BJ (cell line): ENCODE measurements around the gene MRPL12. TPM values are rescaled to one million over a fixed set of nuclear protein-coding genes. Genes with fewer than 3 reads are reported as not detected.

Experiments used
- CTCF ChIA-PET: fragments of 350-600 bp; formaldehyde crosslinking; extraction: SDS; loops from one replicate; lab custom pipeline; 2021; ENCODE audit warnings: antibody characterized with exemption, inconsistent platforms; lab: Yijun Ruan, JAX
- POLR2A ChIA-PET: fragments of 300-600 bp; sonication (Branson Sonifier 250); formaldehyde crosslinking; extraction: SDS; loops from one replicate; lab custom pipeline; 2021; ENCODE audit warnings: antibody characterized with exemption; lab: Charles Lee
- DNase-seq: peaks from one replicate; pipeline ENCODE4 v3.0.0-alpha.2; 2011; ENCODE audit warnings: low read depth
- H3K27me3 ChIP-seq: 2 replicates; pipeline ENCODE4 v1.6.0; 2011; ENCODE audit warnings: low read length; ENCODE audit not compliant: control insufficient read depth, insufficient read depth
- H3K36me3 ChIP-seq: 2 replicates; pipeline ENCODE4 v1.5.1; 2011; ENCODE audit warnings: low read length; ENCODE audit not compliant: control insufficient read depth, insufficient read depth
- H3K4me3 ChIP-seq: 2 replicates; pipeline ENCODE4 v1.5.1; 2011; ENCODE audit warnings: low read depth, mild to moderate bottlenecking, control low read depth, low read length
- CTCF ChIP-seq: IDR thresholded peaks from 2 replicates; pipeline ENCODE4 v1.5.1; 2011; ENCODE audit warnings: low read depth, mild to moderate bottlenecking, control low read depth, inconsistent platforms, low read length, moderate library complexity; ENCODE audit not compliant: insufficient read depth
- polyA plus RNA-seq: library from polyadenylated mRNA; depleted of rRNA; stranded (reverse); fragments of >200 nt; gene quantifications from 2 replicates; pipeline ENCODE4 v1.2.3, GENCODE V29; 2011

MRPL12 gene
- polyA plus RNA-seq, 1 experiment: 63.0 TPM

- POLR2A ChIA-PET: no interaction called here
- H3K4me3 ChIP-seq: no peak overlapping the region
- no peaks in the 10 kb centered on the region for H3K27me3 ChIP-seq
- TF ChIP-seq CTCF: no peak
- CTCF ChIA-PET: no interaction called here
- peaks cover 54% of the 10 kb centered on the region for H3K36me3 ChIP-seq
- no peak for DNase-seq
Measured at GRCh38 chr17:81695211-81695610, 8.0 kb upstream of the MRPL12 start.

GRCh38 chr17:81695801-81696200 is 7.4 kb upstream of the MRPL12 start:
- H3K27me3 ChIP-seq: no peaks in the 10 kb centered on the region
- ChIA-PET POLR2A (no interaction called here), CTCF (interaction anchor here (0.7 kb wide), 1 partner anchor 16 kb away, joined by 3 read pairs; no protein-coding TSS in a partner anchor)
- no peak for TF ChIP-seq CTCF
- DNase-seq: no peak
- peaks cover 51% of the 10 kb centered on the region for H3K36me3 ChIP-seq
- no peak overlapping the region for H3K4me3 ChIP-seq

- H3K4me3 ChIP-seq: no peak overlapping the region
- peaks cover 53% of the 10 kb centered on the region for H3K36me3 ChIP-seq
- TF ChIP-seq CTCF: no peak
- no peaks in the 10 kb centered on the region for H3K27me3 ChIP-seq
- POLR2A ChIA-PET: no interaction called here
- no peak for DNase-seq
- CTCF ChIA-PET: interaction anchor here (0.7 kb wide), 1 partner anchor 15 kb away, joined by 3 read pairs; no protein-coding TSS in a partner anchor
Measured at GRCh38 chr17:81696218-81696941, 6.8 kb upstream of the MRPL12 start.

GRCh38 chr17:81697261-81698044 is 5.7 kb upstream of the MRPL12 start:
- no peak for TF ChIP-seq CTCF
- CTCF ChIA-PET: no interaction called here
- POLR2A ChIA-PET: no interaction called here
- DNase-seq: no peak
- H3K27me3 ChIP-seq: no peaks in the 10 kb centered on the region
- H3K4me3 ChIP-seq: no peak overlapping the region
- H3K36me3 ChIP-seq: peaks cover 49% of the 10 kb centered on the region

- no peak overlapping the region for H3K4me3 ChIP-seq
- ChIA-PET CTCF (no interaction called here), POLR2A (no interaction called here)
- peaks cover 40% of the 10 kb centered on the region for H3K36me3 ChIP-seq
- no peak for DNase-seq
- no peak for TF ChIP-seq CTCF
- no peaks in the 10 kb centered on the region for H3K27me3 ChIP-seq
Measured at GRCh38 chr17:81700353-81701287, 2.5 kb upstream of the MRPL12 start.
